Measurements from ENCODE around the gene RNF103. TPM values are rescaled to one million over a fixed set of nuclear protein-coding genes. Genes with fewer than 3 reads are reported as not detected.

The RNF103 gene
- total and polyA plus RNA-seq, 2 of the 13 experiments (the other 11 are each of a cell fraction or from before 2014, with no cell fraction given) = 19.8 to 21.1 TPM

DNA sequence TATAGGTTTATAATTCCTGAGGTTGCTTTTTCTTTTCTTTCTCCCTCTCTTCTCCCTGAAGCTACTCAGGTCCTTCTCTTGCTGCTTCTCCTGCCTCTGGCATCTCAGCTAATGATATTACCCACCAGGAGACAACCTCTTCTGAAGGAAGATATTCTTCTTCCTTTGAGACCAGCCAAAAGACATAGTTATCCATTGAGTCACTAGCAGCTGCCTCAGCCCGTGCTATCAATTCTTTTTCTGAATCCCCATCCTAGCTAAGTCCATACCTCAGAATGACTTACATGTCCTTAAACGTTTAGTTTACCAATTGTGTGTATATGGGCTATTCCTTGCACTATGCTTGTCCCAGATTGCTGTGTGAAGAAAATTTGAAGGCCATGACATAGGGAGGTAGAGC is 25.0 kb upstream of the RNF103 start:
- Histone ChIP-seq H4K20me1 (ENCODE audit: insufficient read depth, low read length) (no peaks in the 10 kb centered on the region), H3K9ac (ENCODE audit: insufficient read depth, low read depth, low read length) (peak overlapping the region; percentile 48; the same call in 1 of the 2 replicates), H3K4me3 (replicated peaks in 1 of 3; ENCODE audit: insufficient read depth in 1 of 3, low read depth in 2 of 3, low read length in 3 of 3) (peak overlapping the region in 1 of 3 experiments; percentile 20; a peak in 1 of 6 replicates), H2AFZ (ENCODE audit: low read length) (no peak overlapping the region), H3K4me1 (ENCODE audit: insufficient read depth, low read length) (peaks cover 29% of the 10 kb centered on the region), H3K27ac (ENCODE audit: extremely low read length, insufficient read depth, low read length) (peak overlapping the region; percentile 84), H3K27me3 (ENCODE audit: control insufficient read depth in 1 of 2, insufficient read depth in 2 of 2, low read length in 2 of 2) (no peaks in the 10 kb centered on the region), H3K4me2 (ENCODE audit: low read depth, low read length) (peak overlapping the region; percentile 57), H3K9me3 (ENCODE audit: low read length) (peaks cover 9% of the 10 kb centered on the region), H3K79me2 (ENCODE audit: insufficient read depth, low read length) (no peaks in the 10 kb centered on the region), H3K36me3 (replicated peaks in 1 of 2; ENCODE audit: control insufficient read depth in 1 of 2, insufficient read depth in 2 of 2, low read length in 2 of 2) (no peaks in the 10 kb centered on the region)
- FAIRE-seq (no peak), DNase-seq (ENCODE audit: low spot score) (no peak), ATAC-seq (no peak; the same call in 2 of the 3 replicates)
- WGBS (ENCODE audit: low lambda C conversion rate) = 38% methylated on average over 2 of the region's 2 CpGs
- ChIA-PET POLR2A (interaction anchor here (0.9 to 2.0 kb wide), 3 partner anchors 12 to 208 kb away, joined by 4 to 14 read pairs (median 9); partner anchors contain the start of gene KDM3A), CTCF (ENCODE audit: low intra/inter-chr PET ratio, low total read pairs) (no interaction called here)
- TSS peak; percentile 65 for BruUV-seq (replicated peaks)
- in situ Hi-C loops (cut with HindIII; ENCODE audit: extremely low pct_ligation_motif_present, low pct_unique_long_range_greater_than_20kb) = no loop called here
- intact Hi-C loops (cut with micrococcal nuclease; ENCODE audit: unreplicated experiment) = loop anchor here (1.0 kb wide), 1 partner anchor 27 kb away; no protein-coding TSS in a partner anchor
- TF ChIP-seq PHF8 (CRISPR knock-in tag; IDR thresholded peaks at IDR 0.05) (no peak), ARHGAP35 (CRISPR knock-in tag; IDR thresholded peaks at IDR 0.05; ENCODE audit: borderline replicate concordance) (no peak), ZNF737 (CRISPR knock-in tag; IDR thresholded peaks at IDR 0.05; ENCODE audit: borderline replicate concordance) (no peak), PPARG (CRISPR knock-in tag; conservative IDR thresholded peaks at IDR 0.05) (no peak), YEATS2 (CRISPR knock-in tag; IDR thresholded peaks at IDR 0.05; ENCODE audit: borderline replicate concordance) (no peak), SMAD9 (CRISPR knock-in tag; IDR thresholded peaks at IDR 0.05) (0 out of 2 replicates have a peak, but pooled peaks have one; percentile 58), LCORL (IDR thresholded peaks at IDR 0.05) (no peak), LCORL (CRISPR knock-in tag; IDR thresholded peaks at IDR 0.05) (0 out of 2 replicates have a peak, but pooled peaks have one; percentile 24), NCOR1 (IDR thresholded peaks at IDR 0.05; ENCODE audit: borderline replicate concordance, low read length) (no peak), MED1 (CRISPR knock-in tag; IDR thresholded peaks at IDR 0.05) (no peak), FOXO4 (CRISPR knock-in tag; conservative IDR thresholded peaks at IDR 0.05) (0 out of 2 replicates have a peak, but pooled peaks have one; percentile 30), ZNF180 (CRISPR knock-in tag; IDR thresholded peaks at IDR 0.05; ENCODE audit: borderline replicate concordance, low read depth) (no peak), TFE3 (CRISPR knock-in tag; IDR thresholded peaks at IDR 0.05) (no peak), RARA (CRISPR knock-in tag; IDR thresholded peaks at IDR 0.05) (no peak; the same call in 1 of the 2 replicates), MTF2 (CRISPR knock-in tag; IDR thresholded peaks at IDR 0.05; ENCODE audit: borderline replicate concordance) (no peak), EHMT2 (IDR thresholded peaks at IDR 0.05; ENCODE audit: borderline replicate concordance, low read depth, low read length) (no peak)
- TF ChIP-seq, protein P1, sequence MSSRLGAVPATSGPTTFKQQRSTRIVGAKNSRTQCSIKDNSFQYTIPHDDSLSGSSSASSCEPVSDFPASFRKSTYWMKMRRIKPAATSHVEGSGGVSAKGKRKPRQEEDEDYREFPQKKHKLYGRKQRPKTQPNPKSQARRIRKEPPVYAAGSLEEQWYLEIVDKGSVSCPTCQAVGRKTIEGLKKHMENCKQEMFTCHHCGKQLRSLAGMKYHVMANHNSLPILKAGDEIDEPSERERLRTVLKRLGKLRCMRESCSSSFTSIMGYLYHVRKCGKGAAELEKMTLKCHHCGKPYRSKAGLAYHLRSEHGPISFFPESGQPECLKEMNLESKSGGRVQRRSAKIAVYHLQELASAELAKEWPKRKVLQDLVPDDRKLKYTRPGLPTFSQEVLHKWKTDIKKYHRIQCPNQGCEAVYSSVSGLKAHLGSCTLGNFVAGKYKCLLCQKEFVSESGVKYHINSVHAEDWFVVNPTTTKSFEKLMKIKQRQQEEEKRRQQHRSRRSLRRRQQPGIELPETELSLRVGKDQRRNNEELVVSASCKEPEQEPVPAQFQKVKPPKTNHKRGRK (CRISPR knock-in tag; IDR thresholded peaks at IDR 0.05) = 0 out of 2 replicates have a peak, but pooled peaks have one; percentile 45

All from HepG2 (cell line).